ENCODE results near the gene WDR62. TPM values are rescaled to one million over a fixed set of nuclear protein-coding genes. Genes with fewer than 3 reads are reported as not detected.
A peak's percentile ranks its signal among the peaks of the same experiment; 100 is the strongest.

WDR62 gene
- total and polyA plus RNA-seq, 2 experiments from 2014 or later = 2.1 to 13.4 TPM

- DNase-seq (ENCODE audit: low read depth in 1 of 2, low spot score in 1 of 2) = peak; percentile 98 to 99
- peak within 1 kb of the TSS; percentile 92 for H3K27ac ChIP-seq
- TF ChIP-seq CTCF (IDR thresholded peaks at IDR 0.05; ENCODE audit: low read depth, low read length) = peak; percentile 8
Measured at GRCh38 chr19:36139473-36140303, 85.0 kb downstream of the WDR62 start, which contains the start of gene CAPNS1. CAPNS1 (plus strand) TSS chr19:36140066; CDS start chr19:36141012, 946 bp downstream.

GRCh38 chr19:36140304-36141038, 85.8 kb downstream of the WDR62 start:
- H3K4me1 ChIP-seq (ENCODE audit: low read depth) = peaks cover 3% of the 10 kb centered on the region
- peak; percentile 58 to 71 for DNase-seq (ENCODE audit: low read depth in 1 of 2, low spot score in 1 of 2)
- H3K27ac ChIP-seq = peak overlapping the region; percentile 92
- no peaks in the 10 kb centered on the region for H3K9me3 ChIP-seq (ENCODE audit: low read depth)
- peak overlapping the region; percentile 97 for H3K4me3 ChIP-seq
- no peaks in the 10 kb centered on the region for H3K27me3 ChIP-seq
- no peak for TF ChIP-seq CTCF (IDR thresholded peaks at IDR 0.05; ENCODE audit: low read depth, low read length)
- peaks cover 22% of the 10 kb centered on the region for H3K36me3 ChIP-seq

More at GRCh38 chr19:36139473-36140303, 85.0 kb downstream of the WDR62 start, which contains the start of gene CAPNS1:
- Histone ChIP-seq H3K36me3 (peaks cover 16% of the 10 kb centered on the region), H3K27me3 (peaks cover 1% of the 10 kb centered on the region), H3K4me1 (ENCODE audit: low read depth) (peaks cover 3% of the 10 kb centered on the region), H3K9me3 (ENCODE audit: low read depth) (no peaks in the 10 kb centered on the region), H3K4me3 (peak within 1 kb of the TSS; percentile 97)

DNA sequence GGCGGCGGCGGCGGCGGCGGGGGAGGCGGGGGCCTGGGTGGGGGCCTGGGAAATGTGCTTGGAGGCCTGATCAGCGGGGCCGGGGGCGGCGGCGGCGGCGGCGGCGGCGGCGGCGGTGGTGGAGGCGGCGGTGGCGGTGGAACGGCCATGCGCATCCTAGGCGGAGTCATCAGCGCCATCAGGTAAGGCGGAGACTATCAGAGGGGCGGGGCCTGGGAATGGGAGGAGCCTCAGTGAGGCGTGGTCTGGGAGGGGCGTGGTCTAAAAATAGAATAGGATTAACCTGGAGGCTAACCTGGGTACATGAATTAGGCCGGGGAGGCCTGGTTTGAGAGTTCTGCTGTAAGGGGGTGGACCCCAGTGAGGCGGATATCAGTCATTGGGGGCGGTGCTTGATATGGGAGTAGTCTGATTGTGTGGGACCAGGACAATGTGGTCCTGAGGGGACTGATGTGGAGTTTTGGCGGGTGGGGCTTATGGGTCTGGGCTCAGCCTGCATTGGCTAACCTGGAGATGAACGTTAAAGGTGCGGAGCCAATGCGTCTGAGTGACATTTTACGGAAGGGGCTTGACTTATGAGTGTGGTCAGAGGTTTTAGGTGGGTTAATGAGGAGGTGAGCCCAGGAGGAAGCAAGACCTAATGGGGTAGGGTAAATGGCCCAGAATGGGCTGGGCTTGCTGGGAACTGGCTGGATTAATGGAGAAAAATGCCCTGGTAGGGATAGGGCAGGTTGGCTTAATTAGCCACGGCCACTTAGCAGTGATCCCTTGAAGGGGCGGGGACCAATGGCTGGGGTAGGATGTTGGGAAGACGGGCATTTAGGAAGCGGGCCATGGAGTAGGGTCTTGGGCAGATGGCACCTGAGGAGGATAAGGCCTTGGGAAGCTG, 86.6 kb downstream of the WDR62 start:
- Histone ChIP-seq H3K9me3 (ENCODE audit: low read depth) (no peaks in the 10 kb centered on the region), H3K4me3 (peak overlapping the region; percentile 97), H3K27me3 (no peaks in the 10 kb centered on the region), H3K4me1 (ENCODE audit: low read depth) (peaks cover 3% of the 10 kb centered on the region), H3K27ac (peak overlapping the region; percentile 92), H3K36me3 (peaks cover 30% of the 10 kb centered on the region)
- DNase-seq (ENCODE audit: low read depth in 1 of 2, low spot score in 1 of 2) = peak; percentile 85 to 91
- TF ChIP-seq CTCF (IDR thresholded peaks at IDR 0.05; ENCODE audit: low read depth, low read length) = no peak

DNA sequence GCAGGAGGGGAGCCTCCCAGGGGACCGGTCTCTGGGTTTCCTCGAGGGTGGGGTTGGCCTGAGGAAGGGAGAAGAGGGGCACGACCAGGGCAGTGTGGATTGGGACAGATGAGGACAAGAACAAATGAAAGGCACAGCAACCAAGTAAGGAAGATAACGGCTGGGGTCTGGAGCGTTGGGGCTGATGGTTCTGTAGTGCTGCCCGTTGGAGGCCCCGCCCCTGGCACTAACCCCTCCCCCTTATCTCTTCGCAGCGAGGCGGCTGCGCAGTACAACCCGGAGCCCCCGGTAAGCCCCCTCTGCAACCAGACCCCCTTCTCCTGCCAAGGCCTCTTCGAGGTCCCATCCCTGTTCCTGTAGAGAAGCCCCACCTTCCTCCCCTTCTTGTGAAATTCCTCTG, 87.3 kb downstream of the WDR62 start:
- peaks cover 34% of the 10 kb centered on the region for H3K36me3 ChIP-seq

More for the DNA sequence above, 87.3 kb downstream of the WDR62 start:
- TF ChIP-seq CTCF (IDR thresholded peaks at IDR 0.05; ENCODE audit: low read depth, low read length) = no peak
- H3K4me3 ChIP-seq = no peak overlapping the region
- no peak for DNase-seq (ENCODE audit: low read depth in 1 of 2, low spot score in 1 of 2)
- H3K27ac ChIP-seq = no peak overlapping the region
- H3K27me3 ChIP-seq = no peaks in the 10 kb centered on the region
- H3K4me1 ChIP-seq (ENCODE audit: low read depth) = peaks cover 3% of the 10 kb centered on the region
- H3K9me3 ChIP-seq (ENCODE audit: low read depth) = no peaks in the 10 kb centered on the region

Data from cardiac muscle cell (in vitro differentiated cells and primary cell).